H9 (cell line): Measurements from ENCODE around the gene SLC24A3. TPM values are rescaled to one million over a fixed set of nuclear protein-coding genes. Genes with fewer than 3 reads are reported as not detected.
A peak's percentile ranks its signal among the peaks of the same experiment; 100 is the strongest.

Source experiments
- DNase-seq: peaks from one replicate; pipeline ENCODE4 v3.0.0-alpha.2; 2017
- H2AFZ ChIP-seq: one replicate; pipeline ENCODE4 v1.6.1; 2013; ENCODE audit warnings: mild to moderate bottlenecking, low read length, control low read depth, moderate library complexity
- H2AK5ac ChIP-seq: 2 replicates; pipeline ENCODE4 v1.6.1; 2013; ENCODE audit warnings: low read length, control low read depth, mixed read lengths; ENCODE audit not compliant: insufficient read length
- H2BK120ac ChIP-seq: one replicate; pipeline ENCODE4 v1.6.1; 2013; ENCODE audit warnings: low read depth, mild to moderate bottlenecking, low read length, control low read depth, inconsistent platforms; ENCODE audit not compliant: poor library complexity, severe bottlenecking
- H2BK12ac ChIP-seq: 2 replicates; pipeline ENCODE4 v1.6.1; 2013; ENCODE audit warnings: low read length, control low read depth, mixed read lengths, low read depth; ENCODE audit not compliant: insufficient read length
- H2BK15ac ChIP-seq: 2 replicates; pipeline ENCODE4 v1.6.1; 2013; ENCODE audit warnings: low read depth, low read length, control low read depth
- H2BK20ac ChIP-seq: one replicate; pipeline ENCODE4 v1.6.1; 2013; ENCODE audit warnings: low read depth, mild to moderate bottlenecking, low read length, control low read depth, inconsistent platforms; ENCODE audit not compliant: poor library complexity, severe bottlenecking
- H2BK5ac ChIP-seq: 2 replicates; pipeline ENCODE4 v1.6.1; 2013; ENCODE audit warnings: low read length, control low read depth, mixed read lengths; ENCODE audit not compliant: insufficient read length
- H3K14ac ChIP-seq: 2 replicates; pipeline ENCODE4 v1.6.1; 2013; ENCODE audit warnings: low read length, control low read depth; ENCODE audit not compliant: insufficient read depth
- H3K18ac ChIP-seq: 2 replicates; pipeline ENCODE4 v1.6.1; 2013; ENCODE audit warnings: low read depth, mild to moderate bottlenecking, mixed read lengths, low read length, control low read depth; ENCODE audit not compliant: insufficient read length
- H3K23ac ChIP-seq: 2 replicates; pipeline ENCODE4 v1.6.1; 2013; ENCODE audit warnings: low read length, control low read depth, mixed read lengths, low read depth; ENCODE audit not compliant: insufficient read length
- H3K23me2 ChIP-seq: 2 replicates; pipeline ENCODE4 v1.6.1; 2013; ENCODE audit warnings: low read depth, mild to moderate bottlenecking, mixed read lengths, low read length, control low read depth; ENCODE audit not compliant: insufficient read length, poor library complexity, severe bottlenecking
- H3K27ac ChIP-seq: 2 replicates; pipeline ENCODE4 v1.5.1; 2013; ENCODE audit warnings: low read length, control low read depth, mixed read lengths, low read depth; ENCODE audit not compliant: insufficient read length
- H3K27me3 ChIP-seq: 2 replicates; pipeline ENCODE4 v1.6.1; 2013; ENCODE audit warnings: low read length, control low read depth, inconsistent platforms; ENCODE audit not compliant: insufficient read depth
- H3K4ac ChIP-seq: 2 replicates; pipeline ENCODE4 v1.6.1; 2013; ENCODE audit warnings: low read depth, mild to moderate bottlenecking, control low read depth, inconsistent platforms, low read length, moderate library complexity
- H3K4me1 ChIP-seq: 2 replicates; pipeline ENCODE4 v1.6.1; 2013; ENCODE audit warnings: low read length, control low read depth, inconsistent platforms; ENCODE audit not compliant: insufficient read depth
- H3K4me2 ChIP-seq: 2 replicates; pipeline ENCODE4 v1.6.1; 2013; ENCODE audit warnings: low read length, control low read depth, mixed read lengths; ENCODE audit not compliant: insufficient read length, insufficient read depth
- H3K56ac ChIP-seq: 2 replicates; pipeline ENCODE4 v1.6.1; 2013; ENCODE audit warnings: low read depth, mild to moderate bottlenecking, mixed read lengths, low read length, control low read depth; ENCODE audit not compliant: insufficient read length
- H3K79me1 ChIP-seq: 2 replicates; pipeline ENCODE4 v1.6.1; 2013; ENCODE audit warnings: low read depth, mild to moderate bottlenecking, moderate library complexity, low read length, control low read depth, inconsistent platforms; ENCODE audit not compliant: insufficient read depth, poor library complexity, severe bottlenecking
- H3K79me2 ChIP-seq: 2 replicates; pipeline ENCODE4 v1.6.1; 2013; ENCODE audit warnings: low read length, control low read depth, inconsistent platforms; ENCODE audit not compliant: insufficient read depth
- H3K9ac ChIP-seq: 2 replicates; pipeline ENCODE4 v1.6.1; 2013; ENCODE audit warnings: low read length, control low read depth, mixed read lengths; ENCODE audit not compliant: insufficient read length; ENCODE audit errors: extremely low read depth
- H3K9me3 ChIP-seq: one replicate; pipeline ENCODE4 v1.6.1; 2013; ENCODE audit warnings: low read depth, low read length, inconsistent platforms; ENCODE audit not compliant: control insufficient read depth
- H3T11ph ChIP-seq: one replicate; pipeline ENCODE4 v1.6.1; 2013; ENCODE audit warnings: mild to moderate bottlenecking, low read length, control low read depth, inconsistent platforms
- H4K20me1 ChIP-seq: one replicate; pipeline ENCODE4 v1.6.1; 2013; ENCODE audit not compliant: control insufficient read depth, insufficient read length, insufficient read depth
- H4K5ac ChIP-seq: 2 replicates; pipeline ENCODE4 v1.6.1; 2013; ENCODE audit warnings: low read depth, mild to moderate bottlenecking, mixed read lengths, low read length, control low read depth; ENCODE audit not compliant: insufficient read length
- H4K8ac ChIP-seq: replicated peaks from 2 replicates; pipeline ENCODE4 v1.6.1; 2013; ENCODE audit warnings: low read length, control low read depth, mixed read lengths, low read depth; ENCODE audit not compliant: insufficient read length
- H4K91ac ChIP-seq: 2 replicates; pipeline ENCODE4 v1.6.1; 2013; ENCODE audit warnings: low read depth, mild to moderate bottlenecking, moderate library complexity, mixed read lengths, low read length, control low read depth; ENCODE audit not compliant: insufficient read length
- H3K27ac Mint-ChIP-seq, 3 experiments: 2 replicates in 2 of 3; 3 replicates in 1 of 3; pipeline ENCODE4 v1.8.0; 2020 to 2021; ENCODE audit warnings: mixed read lengths in 3 of 3, mild to moderate bottlenecking in 1 of 3, moderate library complexity in 1 of 3
- H3K27me3 Mint-ChIP-seq: 2 replicates; pipeline ENCODE4 v1.8.0; 2021; ENCODE audit warnings: low read depth, mild to moderate bottlenecking, moderate library complexity, mixed read lengths
- H3K36me3 Mint-ChIP-seq, 3 experiments: 2 replicates in 2 of 3; 3 replicates in 1 of 3; pipeline ENCODE4 v1.8.0; 2020 to 2021; ENCODE audit warnings: low read depth in 3 of 3, mixed read lengths in 3 of 3; ENCODE audit not compliant: insufficient read depth in 1 of 3
- H3K4me1 Mint-ChIP-seq, 2 experiments: 2 replicates each; pipeline ENCODE4 v1.8.0; 2020; ENCODE audit warnings: mixed read lengths in 2 of 2
- H3K4me3 Mint-ChIP-seq, 2 experiments: 2 replicates in 1 of 2; 3 replicates in 1 of 2; pipeline ENCODE4 v1.8.0; 2020 to 2021; ENCODE audit warnings: mild to moderate bottlenecking in 2 of 2, mixed read lengths in 2 of 2, moderate library complexity in 1 of 2
- H3K9me3 Mint-ChIP-seq, 2 experiments: 2 replicates in 1 of 2; 3 replicates in 1 of 2; pipeline ENCODE4 v1.8.0; 2020; ENCODE audit warnings: mild to moderate bottlenecking in 2 of 2, mixed read lengths in 2 of 2, moderate library complexity in 1 of 2
- CTCF ChIP-seq: fragments of 200-600 bp; sonication (generic); conservative IDR thresholded peaks from 3 replicates; pipeline ENCODE4 v1.8.0; 2021; ENCODE audit warnings: antibody characterized with exemption, mild to moderate bottlenecking
- WGBS: extraction: QIAGEN DNeasy Blood & Tissue Kit; methylation state at CpG from one replicate; pipeline ENCODE4 v1.1.7; 2013; ENCODE audit warnings: missing lambda C conversion rate, low lambda C conversion rate, mixed read lengths; ENCODE audit not compliant: insufficient read length; ENCODE audit errors: extremely low coverage; 5-methylcytosine and 5-hydroxymethylcytosine counted together
- total RNA-seq: library from RNA; stranded (reverse); gene quantifications from 2 replicates; pipeline ENCODE4 v1.2.1, GENCODE V29; 2021

Gene SLC24A3
- total RNA-seq, 1 experiment from 2014 or later: 0.83 TPM

- no peak overlapping the region for H3K4me2 ChIP-seq
- no peak overlapping the region for H2BK20ac ChIP-seq
- H2BK5ac ChIP-seq: no peak overlapping the region
- no peak overlapping the region for H2BK12ac ChIP-seq
- peak; percentile 87 for DNase-seq
- Mint-ChIP-seq H3K27me3 (no peaks in the 10 kb centered on the region), H3K9me3 (no peaks in the 10 kb centered on the region; a peak in 1 of 5 replicates), H3K4me3 (peak overlapping the region in 1 of 2 experiments; percentile 29; a peak in 2 of 5 replicates), H3K36me3 (no peaks in the 10 kb centered on the region), H3K4me1 (peaks cover 10 to 16% of the 10 kb centered on the region in 2 experiments), H3K27ac (no peak overlapping the region)
- H4K8ac ChIP-seq: no peak overlapping the region
- WGBS: no CpG with 5 or more reads among the region's 3 CpGs
- H3K79me1 ChIP-seq: no peaks in the 10 kb centered on the region
- H3K27ac ChIP-seq: no peak overlapping the region
- no peak overlapping the region for H4K5ac ChIP-seq
- no peak overlapping the region for H4K91ac ChIP-seq
- H3T11ph ChIP-seq: no peak overlapping the region
- H3K23me2 ChIP-seq: no peaks in the 10 kb centered on the region
- TF ChIP-seq CTCF: no peak
- no peak overlapping the region for H2BK120ac ChIP-seq
- no peak overlapping the region for H3K56ac ChIP-seq
- no peak overlapping the region for H2BK15ac ChIP-seq
- no peak overlapping the region for H3K23ac ChIP-seq
- no peaks in the 10 kb centered on the region for H3K79me2 ChIP-seq
- H3K4ac ChIP-seq: no peak overlapping the region
- H2AFZ ChIP-seq: no peak overlapping the region
- H3K18ac ChIP-seq: no peak overlapping the region
- no peak overlapping the region for H3K9ac ChIP-seq
- no peak overlapping the region for H2AK5ac ChIP-seq
- no peak overlapping the region for H3K14ac ChIP-seq
- no peaks in the 10 kb centered on the region for H4K20me1 ChIP-seq
- no peaks in the 10 kb centered on the region for H3K27me3 ChIP-seq
- H3K4me1 ChIP-seq: no peaks in the 10 kb centered on the region
- no peaks in the 10 kb centered on the region for H3K9me3 ChIP-seq
These were observed 53.4 kb downstream of the SLC24A3 start for GRCh38 chr20:19265646-19266374.
